COLO668 (cell line): Measurements from ENCODE around the gene CHCHD6.

Source experiments
- DNase-seq: peaks from one replicate; lab custom pipeline; 2025; ENCODE audit not compliant: unreplicated experiment; lab: John Stamatoyannopoulos, UW

Gene CHCHD6

DNA sequence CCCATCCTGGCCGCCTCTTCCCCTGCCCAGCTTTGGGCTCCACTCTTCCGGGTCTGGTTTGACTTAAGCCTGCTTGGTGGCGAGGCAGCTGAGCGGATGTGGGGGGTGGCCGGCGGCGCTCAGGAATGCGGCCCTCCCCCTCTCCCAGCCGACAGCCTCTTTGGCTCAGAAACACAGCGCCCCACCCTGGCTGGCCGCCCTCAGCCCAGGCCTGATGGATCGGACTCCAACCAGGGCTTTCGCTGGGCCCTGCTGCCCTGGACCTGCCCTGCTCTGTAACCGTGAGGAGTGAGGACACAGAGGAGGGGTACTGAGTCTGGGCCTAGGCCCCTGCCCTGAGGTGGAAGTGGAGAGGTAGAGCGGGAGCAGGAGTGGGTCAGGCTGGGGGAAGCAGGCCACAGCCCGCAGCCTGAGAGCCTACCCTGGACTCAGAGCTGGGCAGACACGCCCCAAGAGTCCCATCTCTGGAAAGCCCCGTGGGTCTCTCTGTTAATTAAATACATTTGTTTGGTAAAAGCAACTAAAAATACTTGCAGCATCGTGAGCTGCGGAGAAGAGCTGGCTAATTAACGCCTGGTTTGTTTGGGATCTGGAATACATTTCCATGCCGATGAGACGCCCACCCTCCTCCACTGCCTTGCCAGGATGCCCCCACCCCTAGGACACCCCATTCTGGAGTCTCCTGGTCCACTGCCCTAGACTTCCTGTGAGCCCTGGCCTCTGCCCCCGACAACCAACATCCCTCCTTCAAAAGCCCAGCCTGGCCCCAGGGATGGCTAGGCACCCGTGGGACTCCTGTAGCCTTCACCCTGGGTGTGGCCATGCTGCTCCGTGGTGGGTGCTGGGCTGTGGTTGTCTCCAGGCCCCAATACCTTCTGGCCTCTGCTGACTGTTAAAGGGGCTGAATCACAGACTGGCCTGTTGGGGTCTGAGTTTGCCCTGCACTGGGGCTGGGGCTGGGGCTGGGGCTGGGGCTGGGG lies 298.4 kb downstream of the CHCHD6 start:
- DNase-seq, result no peak

DNA sequence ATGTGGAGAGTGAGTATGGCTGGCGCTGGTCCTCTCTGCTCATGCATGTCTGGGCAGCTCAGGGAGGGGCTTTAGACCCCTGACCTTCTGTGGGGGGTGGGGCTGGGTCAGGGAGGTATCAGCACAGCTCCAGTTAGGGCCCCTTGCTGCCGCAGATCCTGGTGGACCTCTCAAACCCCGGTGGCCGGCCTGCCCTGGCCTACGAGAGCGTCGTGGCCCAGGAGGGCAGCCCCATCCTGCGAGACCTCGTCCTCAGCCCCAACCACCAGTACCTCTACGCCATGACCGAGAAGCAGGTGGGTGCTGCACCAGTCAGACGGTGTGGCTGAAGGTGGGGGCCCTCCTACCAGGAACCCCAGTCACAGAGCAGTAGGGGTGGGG lies 299.1 kb downstream of the CHCHD6 start:
- no peak for DNase-seq

GRCh38 chr3:127003601-127004280 lies 299.7 kb downstream of the CHCHD6 start:
- no peak for DNase-seq

DNA sequence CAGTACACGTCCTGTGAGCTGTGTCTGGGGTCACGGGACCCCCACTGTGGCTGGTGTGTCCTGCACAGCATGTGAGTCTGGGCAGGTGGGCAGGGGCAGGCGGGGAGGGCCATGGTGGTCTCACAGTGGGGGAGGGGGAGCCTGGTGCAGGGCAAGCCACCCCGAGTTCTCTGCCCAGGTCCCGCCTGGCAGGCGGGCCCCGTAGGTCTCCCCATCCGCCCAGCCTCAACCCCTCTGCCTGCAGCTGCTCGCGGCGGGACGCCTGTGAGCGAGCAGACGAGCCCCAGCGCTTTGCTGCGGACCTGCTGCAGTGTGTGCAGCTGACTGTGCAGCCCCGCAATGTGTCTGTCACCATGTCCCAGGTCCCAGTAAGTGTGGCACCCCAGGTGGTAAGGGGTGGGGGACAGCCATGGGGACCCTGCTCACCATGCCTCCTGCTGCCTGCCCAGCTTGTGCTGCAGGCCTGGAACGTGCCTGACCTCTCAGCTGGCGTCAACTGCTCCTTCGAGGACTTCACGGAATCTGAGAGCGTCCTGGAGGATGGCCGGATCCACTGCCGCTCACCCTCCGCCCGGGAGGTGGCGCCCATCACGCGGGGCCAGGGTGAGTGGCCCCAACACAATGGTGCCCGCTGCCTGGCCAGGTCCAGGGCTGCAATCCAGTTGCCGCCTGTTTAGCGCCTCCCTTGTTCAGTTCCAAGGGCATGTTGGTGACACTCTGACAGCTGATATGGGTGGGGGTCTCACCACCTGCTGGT lies 300.8 kb downstream of the CHCHD6 start:
- DNase-seq, result no peak

DNA sequence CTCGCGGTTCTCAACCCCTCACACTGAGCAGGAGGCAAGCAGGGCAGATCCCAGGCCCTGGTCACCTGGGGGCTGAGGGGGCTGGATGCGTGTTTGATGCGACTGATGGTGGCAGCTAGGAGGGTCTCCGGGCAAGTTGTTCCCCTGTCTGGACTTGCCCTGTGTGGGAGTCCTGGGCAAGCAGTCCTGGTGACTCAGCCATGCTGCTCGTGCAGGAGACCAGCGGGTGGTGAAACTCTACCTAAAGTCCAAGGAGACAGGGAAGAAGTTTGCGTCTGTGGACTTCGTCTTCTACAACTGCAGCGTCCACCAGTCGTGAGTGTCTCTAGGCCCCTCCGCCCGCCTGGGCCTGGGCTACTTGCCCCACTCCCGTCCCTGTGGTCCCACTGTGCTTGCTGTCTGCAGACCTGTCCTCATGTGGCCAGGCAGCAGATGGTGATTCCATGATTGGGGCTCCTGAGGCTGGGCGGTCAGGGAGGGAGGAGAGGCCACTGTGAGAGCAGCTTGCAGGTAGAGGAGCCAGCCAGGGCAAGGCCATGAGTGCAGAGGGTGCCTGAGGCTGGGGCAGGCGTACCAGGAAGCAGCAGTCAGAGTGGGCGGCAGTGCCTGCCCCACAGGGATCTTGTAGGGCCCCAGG lies 301.9 kb downstream of the CHCHD6 start:
- no peak for DNase-seq

DNA sequence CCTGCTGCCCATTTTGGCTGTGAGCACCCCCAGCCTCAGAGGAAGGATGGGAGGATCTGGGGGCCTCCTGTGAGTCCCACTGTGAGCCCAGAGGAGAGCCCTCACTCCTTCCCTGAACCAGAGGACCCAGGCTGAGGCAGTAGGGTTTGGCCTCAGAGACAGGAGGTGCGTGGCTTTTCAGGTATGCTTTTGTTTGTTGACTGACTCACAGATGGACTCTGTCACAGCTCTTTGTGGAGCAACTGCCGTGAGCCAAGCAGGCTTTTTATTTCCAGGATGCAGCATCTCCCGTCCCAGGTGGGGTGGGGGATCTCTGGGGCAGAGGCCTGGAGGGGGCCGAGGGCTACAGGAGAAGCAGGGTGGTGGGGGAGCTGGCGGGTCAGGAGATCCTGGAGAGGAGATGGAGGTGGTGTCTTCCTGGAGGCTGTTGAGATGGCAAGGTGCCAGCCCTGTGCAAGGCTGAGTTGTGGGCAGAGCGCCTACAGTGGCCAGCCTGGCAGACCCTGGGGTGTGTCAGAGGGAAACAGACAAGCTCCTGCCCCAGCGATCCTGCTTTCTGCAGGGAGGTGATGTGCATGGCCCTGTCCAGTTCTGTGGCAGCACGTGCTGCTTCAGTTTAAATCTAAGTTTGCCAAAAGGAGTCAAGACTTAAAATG lies 302.9 kb downstream of the CHCHD6 start:
- no peak for DNase-seq

DNA sequence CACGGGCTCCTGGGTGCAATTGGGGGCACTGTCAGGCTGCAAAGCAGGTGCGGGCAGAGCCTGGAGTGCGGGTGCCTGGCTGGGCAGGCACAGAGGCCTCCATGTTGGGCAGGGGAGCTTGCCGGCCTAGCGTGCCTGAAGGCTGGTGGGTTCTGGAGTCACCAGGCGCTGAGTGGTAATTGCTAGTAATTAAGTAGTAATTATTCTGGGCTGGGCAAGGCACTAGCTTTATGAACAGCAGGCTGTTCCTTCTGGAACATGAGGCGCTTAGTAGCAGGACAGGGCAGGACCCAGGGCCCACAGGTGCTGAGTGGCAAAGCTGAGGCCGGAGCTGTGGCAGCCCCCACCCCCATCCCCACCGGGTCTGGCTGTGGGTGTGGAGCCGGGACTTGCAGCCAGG lies 304.2 kb downstream of the CHCHD6 start:
- DNase-seq, result no peak

- no peak for DNase-seq
These were observed 305.5 kb downstream of the CHCHD6 start for GRCh38 chr3:127009531-127009930.
